ENCODE data around the gene MYBPC3.
"Not testable (repeated sequence)": the region's sequence is repeated elsewhere in the genome, so short reads cannot be mapped to it uniquely, and the experiment has no call there.

MYBPC3 gene

GRCh38 chr11:47337229-47337924, 15.1 kb downstream of the MYBPC3 start:
- DNase-seq (ENCODE audit: low spot score): no peak

- DNase-seq (ENCODE audit: low spot score): no peak
Measured at GRCh38 chr11:47336595-47336994, 15.9 kb downstream of the MYBPC3 start.

GRCh38 chr11:47335733-47336132, 16.8 kb downstream of the MYBPC3 start:
- no peak for DNase-seq (ENCODE audit: low spot score)

- DNase-seq (ENCODE audit: low spot score): not testable (repeated sequence)
Measured at GRCh38 chr11:47334699-47335411, 17.6 kb downstream of the MYBPC3 start.

GRCh38 chr11:47333886-47334443, 18.5 kb downstream of the MYBPC3 start:
- DNase-seq (ENCODE audit: low spot score): no peak

GRCh38 chr11:47333526-47333845, 19.0 kb downstream of the MYBPC3 start:
- DNase-seq (ENCODE audit: low spot score): no peak

- no peak for DNase-seq (ENCODE audit: low spot score)
Measured at GRCh38 chr11:47332791-47333525, 19.5 kb downstream of the MYBPC3 start.

- no peak for DNase-seq (ENCODE audit: low spot score)
Measured at GRCh38 chr11:47332303-47332711, 20.2 kb downstream of the MYBPC3 start.

GRCh38 chr11:47331454-47332302, 20.8 kb downstream of the MYBPC3 start:
- DNase-seq (ENCODE audit: low spot score): no peak

- DNase-seq (ENCODE audit: low spot score): no peak
Measured at GRCh38 chr11:47329987-47330931, 22.2 kb downstream of the MYBPC3 start.

GRCh38 chr11:47329431-47329986, 23.0 kb downstream of the MYBPC3 start:
- no peak for DNase-seq (ENCODE audit: low spot score)

- DNase-seq (ENCODE audit: low spot score): no peak
Measured at GRCh38 chr11:47328449-47329390, 23.8 kb downstream of the MYBPC3 start.

- DNase-seq (ENCODE audit: low spot score): no peak
Measured at GRCh38 chr11:47327949-47328348, 24.6 kb downstream of the MYBPC3 start.

- DNase-seq (ENCODE audit: low spot score): no peak
Measured at GRCh38 chr11:47327025-47327424, 25.5 kb downstream of the MYBPC3 start.

- no peak for DNase-seq (ENCODE audit: low spot score)
Measured at GRCh38 chr11:47326198-47326597, 26.3 kb downstream of the MYBPC3 start.

GRCh38 chr11:47325271-47326041, 27.0 kb downstream of the MYBPC3 start:
- no peak for DNase-seq (ENCODE audit: low spot score)

GRCh38 chr11:47324520-47324919, 28.0 kb downstream of the MYBPC3 start:
- no peak for DNase-seq (ENCODE audit: low spot score)

- no peak for DNase-seq (ENCODE audit: low spot score)
Measured at GRCh38 chr11:47318166-47318565, 34.3 kb downstream of the MYBPC3 start.

All from activated CD4-positive, alpha-beta T cell treated with anti-CD3 and anti-CD28 coated beads, Interleukin-2, Interleukin-4, amounts not matched to agents 100 ng/mL and 50 ng/mL, durations not matched to agents 16 hours and 8 hours (primary cell).